BLaER1 treated with 17β-estradiol and CSF1 and Interleukin-3, amounts not matched to agents 10 nM and 100 nM (cell line): ENCODE measurements around the gene CNNM1.

ENCODE experiments used
- H3K27ac ChIP-seq, 11 experiments: shearing (Covaris generic); formaldehyde crosslinking; 2 replicates each; pipeline ENCODE4 v1.8.1; 2022
- H3K27me3 ChIP-seq, 11 experiments: shearing (Covaris generic); formaldehyde crosslinking; 2 replicates each; pipeline ENCODE4 v1.8.1; 2022
- H3K36me3 ChIP-seq, 11 experiments: shearing (Covaris generic); formaldehyde crosslinking; 2 replicates each; pipeline ENCODE4 v1.8.1; 2022
- H3K4me1 ChIP-seq, 10 experiments: shearing (Covaris generic); formaldehyde crosslinking; 2 replicates each; pipeline ENCODE4 v1.8.1; 2022
- H3K4me2 ChIP-seq, 11 experiments: shearing (Covaris generic); formaldehyde crosslinking; 2 replicates each; pipeline ENCODE4 v1.8.1; 2022
- H3K4me3 ChIP-seq, 10 experiments: shearing (Covaris generic); formaldehyde crosslinking; 2 replicates each; pipeline ENCODE4 v1.8.1; 2022
- H3K9ac ChIP-seq, 11 experiments: shearing (Covaris generic); formaldehyde crosslinking; 2 replicates each; pipeline ENCODE4 v1.8.1; 2022
- H3K9me3 ChIP-seq, 11 experiments: shearing (Covaris generic); formaldehyde crosslinking; replicated peaks in 1 of 11; 2 replicates each; pipeline ENCODE4 v1.8.1; 2022
- H4K20me1 ChIP-seq, 11 experiments: shearing (Covaris generic); formaldehyde crosslinking; 2 replicates each; pipeline ENCODE4 v1.8.1; 2022
- Cebpa-rat ChIP-seq, 11 experiments: shearing (Covaris generic); IDR thresholded peaks; 2 replicates each; pipeline ENCODE4 v1.8.1; 2022

CNNM1 gene

GRCh38 chr10:99343262-99343661 lies 14.1 kb downstream of the CNNM1 start:
- H3K36me3 ChIP-seq: no peaks in the 10 kb centered on the region
- TF ChIP-seq Cebpa-rat (IDR thresholded peaks at IDR 0.05): no peak
- H3K4me3 ChIP-seq: no peak overlapping the region
- no peaks in the 10 kb centered on the region for H3K27me3 ChIP-seq
- H4K20me1 ChIP-seq: no peaks in the 10 kb centered on the region
- H3K9me3 ChIP-seq: no peaks in the 10 kb centered on the region
- H3K9ac ChIP-seq: no peak overlapping the region
- no peak overlapping the region for H3K27ac ChIP-seq
- no peak overlapping the region for H3K4me2 ChIP-seq
- peaks cover 0 to 6% (median 0%) of the 10 kb centered on the region in 10 experiments; a peak in 1 of 20 replicates for H3K4me1 ChIP-seq

DNA sequence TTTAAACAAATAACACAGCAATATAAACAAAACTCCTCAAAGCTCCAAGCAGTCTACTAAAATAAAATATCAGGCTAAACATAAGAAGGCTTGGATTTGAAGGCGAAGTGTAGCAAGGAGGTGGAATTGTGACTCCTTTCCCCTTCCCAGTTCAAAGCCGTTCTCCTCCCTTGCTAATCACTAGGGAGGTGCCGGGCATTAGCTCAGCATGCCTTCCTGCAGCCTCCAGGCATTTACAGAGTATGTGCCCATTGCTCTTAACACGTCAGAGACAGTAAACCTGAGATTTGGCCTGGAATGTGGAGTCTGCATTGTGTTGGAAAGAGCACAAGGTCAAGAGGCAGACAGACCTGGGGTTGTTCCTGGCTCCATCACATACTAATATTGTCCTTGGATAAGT lies 15.6 kb downstream of the CNNM1 start:
- Histone ChIP-seq H3K27ac (no peak overlapping the region), H3K9me3 (no peaks in the 10 kb centered on the region), H3K4me1 (peaks cover 0 to 6% (median 0%) of the 10 kb centered on the region in 10 experiments; a peak in 1 of 20 replicates), H4K20me1 (no peaks in the 10 kb centered on the region), H3K4me3 (no peak overlapping the region), H3K4me2 (no peak overlapping the region), H3K9ac (no peak overlapping the region), H3K36me3 (no peaks in the 10 kb centered on the region), H3K27me3 (no peaks in the 10 kb centered on the region)
- no peak for TF ChIP-seq Cebpa-rat (IDR thresholded peaks at IDR 0.05)

GRCh38 chr10:99345350-99345749 lies 16.2 kb downstream of the CNNM1 start:
- no peak for TF ChIP-seq Cebpa-rat (IDR thresholded peaks at IDR 0.05)
- no peak overlapping the region for H3K4me3 ChIP-seq
- H3K36me3 ChIP-seq: no peaks in the 10 kb centered on the region
- no peaks in the 10 kb centered on the region for H4K20me1 ChIP-seq
- no peaks in the 10 kb centered on the region for H3K9me3 ChIP-seq
- H3K27me3 ChIP-seq: no peaks in the 10 kb centered on the region
- no peak overlapping the region for H3K4me2 ChIP-seq
- peaks cover 0 to 6% (median 0%) of the 10 kb centered on the region in 10 experiments; a peak in 1 of 20 replicates for H3K4me1 ChIP-seq
- H3K27ac ChIP-seq: no peak overlapping the region
- H3K9ac ChIP-seq: no peak overlapping the region

DNA sequence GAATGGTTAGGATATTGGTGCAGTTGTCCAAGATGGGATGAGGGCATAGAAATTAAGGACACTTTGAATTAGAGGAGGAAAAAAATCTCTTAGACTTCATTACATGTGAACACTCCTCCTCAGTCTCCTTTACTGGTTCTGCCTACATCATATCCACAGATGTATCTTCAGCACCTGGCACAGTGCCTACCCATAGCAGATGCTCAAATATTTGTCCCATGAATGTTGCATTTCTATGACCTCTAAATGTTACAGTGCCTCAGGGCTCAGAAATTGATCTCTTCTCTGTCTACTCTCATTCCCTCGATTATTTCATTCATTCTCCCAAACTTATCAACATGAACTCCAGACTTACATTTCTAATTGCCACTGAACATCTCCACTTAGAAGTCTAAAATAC lies 17.1 kb downstream of the CNNM1 start:
- Histone ChIP-seq H3K36me3 (no peaks in the 10 kb centered on the region), H3K27me3 (no peaks in the 10 kb centered on the region), H4K20me1 (no peaks in the 10 kb centered on the region), H3K9me3 (no peaks in the 10 kb centered on the region), H3K9ac (no peak overlapping the region), H3K4me1 (no peaks in the 10 kb centered on the region), H3K4me2 (no peak overlapping the region), H3K27ac (no peak overlapping the region), H3K4me3 (no peak overlapping the region)
- no peak for TF ChIP-seq Cebpa-rat (IDR thresholded peaks at IDR 0.05)

DNA sequence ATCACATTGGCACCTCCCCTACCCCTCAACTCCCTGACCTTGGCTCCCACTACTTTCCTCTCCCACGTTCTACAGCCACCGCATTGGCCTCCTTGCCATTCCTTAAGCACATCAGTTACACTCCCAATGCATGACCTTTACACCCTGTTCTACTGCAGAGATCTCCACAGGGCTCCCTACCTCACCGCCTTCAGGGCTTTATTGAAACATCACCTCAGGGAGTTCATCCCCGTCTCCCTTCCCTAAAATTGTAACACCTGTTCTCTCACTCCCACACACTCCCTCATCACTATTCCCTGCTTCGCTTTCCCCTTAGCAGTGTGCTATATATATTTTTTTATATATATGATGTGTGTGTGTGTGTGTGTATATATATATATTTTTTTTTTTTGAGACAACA lies 18.5 kb downstream of the CNNM1 start:
- Histone ChIP-seq H3K4me2 (no peak overlapping the region), H3K27ac (no peak overlapping the region), H3K4me1 (no peaks in the 10 kb centered on the region), H3K9ac (no peak overlapping the region), H3K4me3 (no peak overlapping the region), H3K9me3 (no peaks in the 10 kb centered on the region), H3K36me3 (no peaks in the 10 kb centered on the region), H3K27me3 (no peaks in the 10 kb centered on the region), H4K20me1 (no peaks in the 10 kb centered on the region)
- TF ChIP-seq Cebpa-rat (IDR thresholded peaks at IDR 0.05): no peak

- Histone ChIP-seq H3K4me3 (no peak overlapping the region), H3K36me3 (no peaks in the 10 kb centered on the region), H4K20me1 (no peaks in the 10 kb centered on the region), H3K4me1 (peaks cover 0 to 6% (median 0%) of the 10 kb centered on the region in 10 experiments; a peak in 2 of 20 replicates), H3K9ac (no peak overlapping the region), H3K27me3 (no peaks in the 10 kb centered on the region), H3K9me3 (no peaks in the 10 kb centered on the region), H3K4me2 (no peak overlapping the region), H3K27ac (no peak overlapping the region)
- no peak for TF ChIP-seq Cebpa-rat (IDR thresholded peaks at IDR 0.05)
Observed at GRCh38 chr10:99353182-99353581, 24.0 kb downstream of the CNNM1 start.

GRCh38 chr10:99357691-99358090 lies 28.5 kb downstream of the CNNM1 start:
- Histone ChIP-seq H3K4me3 (no peak overlapping the region), H3K9ac (no peak overlapping the region), H3K9me3 (no peaks in the 10 kb centered on the region), H4K20me1 (no peaks in the 10 kb centered on the region), H3K36me3 (no peaks in the 10 kb centered on the region), H3K27ac (no peak overlapping the region), H3K4me2 (peak overlapping the region in 1 of 11 experiments; percentile 53; a peak in 1 of 22 replicates), H3K27me3 (no peaks in the 10 kb centered on the region), H3K4me1 (peaks cover 8 to 19% (median 9%) of the 10 kb centered on the region in 10 experiments; a peak in 15 of 20 replicates)
- TF ChIP-seq Cebpa-rat (IDR thresholded peaks at IDR 0.05): no peak

GRCh38 chr10:99358101-99358500 lies 28.9 kb downstream of the CNNM1 start:
- peaks cover 8 to 19% (median 9%) of the 10 kb centered on the region in 10 experiments; a peak in 15 of 20 replicates for H3K4me1 ChIP-seq
- no peaks in the 10 kb centered on the region for H3K9me3 ChIP-seq
- no peak overlapping the region for H3K4me3 ChIP-seq
- H3K36me3 ChIP-seq: no peaks in the 10 kb centered on the region
- H3K4me2 ChIP-seq: peak overlapping the region in 1 of 11 experiments; percentile 53; a peak in 1 of 22 replicates
- TF ChIP-seq Cebpa-rat (IDR thresholded peaks at IDR 0.05): no peak
- no peak overlapping the region for H3K27ac ChIP-seq
- no peaks in the 10 kb centered on the region for H3K27me3 ChIP-seq
- H4K20me1 ChIP-seq: no peaks in the 10 kb centered on the region
- no peak overlapping the region for H3K9ac ChIP-seq

DNA sequence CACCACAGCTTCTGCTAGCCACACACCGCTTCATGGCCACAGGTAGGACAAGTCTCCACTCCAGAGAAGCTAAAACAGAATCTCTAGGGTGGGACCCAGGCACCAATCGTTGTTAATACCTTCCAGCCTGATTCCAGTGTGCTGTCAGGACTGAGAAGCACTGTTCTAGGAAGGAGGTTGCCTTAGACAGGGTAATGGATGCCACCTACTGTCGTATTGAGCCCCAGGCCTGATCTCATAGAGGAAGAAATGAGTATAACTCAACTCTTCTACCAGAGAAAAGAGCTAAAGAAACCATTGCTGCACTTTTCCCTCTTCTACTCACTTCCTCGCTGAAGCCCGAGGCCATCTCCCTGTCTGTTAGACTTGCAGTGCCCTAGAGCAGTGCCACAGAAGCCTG lies 31.8 kb downstream of the CNNM1 start:
- no peak overlapping the region for H3K4me2 ChIP-seq

GRCh38 chr10:99364125-99364524 lies 35.0 kb downstream of the CNNM1 start:
- Histone ChIP-seq H3K4me3 (no peak overlapping the region), H3K27me3 (no peaks in the 10 kb centered on the region), H3K9me3 (no peaks in the 10 kb centered on the region), H3K4me1 (peaks cover 15 to 19% (median 18%) of the 10 kb centered on the region in 10 experiments; a peak in 16 of 20 replicates), H3K27ac (no peak overlapping the region), H3K4me2 (no peak overlapping the region), H4K20me1 (no peaks in the 10 kb centered on the region), H3K9ac (no peak overlapping the region), H3K36me3 (no peaks in the 10 kb centered on the region)
- no peak for TF ChIP-seq Cebpa-rat (IDR thresholded peaks at IDR 0.05)

More for the DNA sequence above, 31.8 kb downstream of the CNNM1 start:
- Histone ChIP-seq H4K20me1 (no peaks in the 10 kb centered on the region), H3K4me1 (peaks cover 8 to 19% (median 9%) of the 10 kb centered on the region in 10 experiments; a peak in 15 of 20 replicates), H3K27ac (no peak overlapping the region), H3K36me3 (no peaks in the 10 kb centered on the region), H3K9me3 (no peaks in the 10 kb centered on the region), H3K9ac (no peak overlapping the region), H3K4me3 (no peak overlapping the region), H3K27me3 (no peaks in the 10 kb centered on the region)
- no peak for TF ChIP-seq Cebpa-rat (IDR thresholded peaks at IDR 0.05)
